H7 (cell line): Measurements from ENCODE around the gene PRG2. TPM values are rescaled to one million over a fixed set of nuclear protein-coding genes. Genes with fewer than 3 reads are reported as not detected.
"Not testable (repeated sequence)": the region's sequence is repeated elsewhere in the genome, so short reads cannot be mapped to it uniquely, and the experiment has no call there.

Source experiments
- DNase-seq: peaks from one replicate; pipeline ENCODE4 v3.0.0; 2012
- H3K27me3 ChIP-seq: 2 replicates; pipeline ENCODE4 v1.6.0; 2011; ENCODE audit warnings: mild to moderate bottlenecking, low read length; ENCODE audit not compliant: control insufficient read depth, insufficient read depth
- H3K36me3 ChIP-seq: replicated peaks from 2 replicates; pipeline ENCODE4 v1.5.1; 2011; ENCODE audit warnings: low read length; ENCODE audit not compliant: control insufficient read depth, insufficient read depth
- H3K4me3 ChIP-seq: 2 replicates; pipeline ENCODE4 v1.5.1; 2011; ENCODE audit warnings: low read depth, mild to moderate bottlenecking, control low read depth, low read length, moderate library complexity; ENCODE audit not compliant: insufficient read depth
- total RNA-seq: library from RNA; depleted of rRNA; stranded (reverse); fragments of >200 nt; shearing (Covaris generic); gene quantifications from 2 replicates; pipeline ENCODE4 v1.2.3, GENCODE V29; 2014; rRNA removed

Gene PRG2
- total RNA-seq, 1 experiment from 2014 or later: not detected

DNA sequence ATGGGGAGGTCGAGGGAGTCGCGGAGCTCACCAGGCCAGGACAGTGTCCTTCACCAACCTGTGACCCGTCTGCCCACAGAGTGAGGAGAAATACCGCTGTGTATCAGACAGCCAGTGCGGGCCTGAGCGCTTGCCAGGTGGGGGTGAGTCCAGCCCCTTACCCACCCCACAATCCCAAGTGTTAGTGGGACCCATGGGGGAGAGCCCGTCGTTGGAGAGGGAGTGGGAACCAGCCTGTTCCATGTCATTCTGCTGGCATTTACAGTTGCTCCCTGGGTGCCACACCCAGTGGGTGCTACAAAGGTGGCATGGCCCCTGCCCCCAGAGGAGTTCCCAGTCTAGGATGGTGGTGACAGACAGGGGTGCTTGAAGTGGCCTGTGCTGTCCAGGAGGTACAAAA lies 43.1 kb downstream of the PRG2 start:
- Histone ChIP-seq H3K27me3 (peaks cover 1% of the 10 kb centered on the region; the same call in 1 of the 2 replicates), H3K36me3 (no peaks in the 10 kb centered on the region), H3K4me3 (no peak overlapping the region)
- no peak for DNase-seq

DNA sequence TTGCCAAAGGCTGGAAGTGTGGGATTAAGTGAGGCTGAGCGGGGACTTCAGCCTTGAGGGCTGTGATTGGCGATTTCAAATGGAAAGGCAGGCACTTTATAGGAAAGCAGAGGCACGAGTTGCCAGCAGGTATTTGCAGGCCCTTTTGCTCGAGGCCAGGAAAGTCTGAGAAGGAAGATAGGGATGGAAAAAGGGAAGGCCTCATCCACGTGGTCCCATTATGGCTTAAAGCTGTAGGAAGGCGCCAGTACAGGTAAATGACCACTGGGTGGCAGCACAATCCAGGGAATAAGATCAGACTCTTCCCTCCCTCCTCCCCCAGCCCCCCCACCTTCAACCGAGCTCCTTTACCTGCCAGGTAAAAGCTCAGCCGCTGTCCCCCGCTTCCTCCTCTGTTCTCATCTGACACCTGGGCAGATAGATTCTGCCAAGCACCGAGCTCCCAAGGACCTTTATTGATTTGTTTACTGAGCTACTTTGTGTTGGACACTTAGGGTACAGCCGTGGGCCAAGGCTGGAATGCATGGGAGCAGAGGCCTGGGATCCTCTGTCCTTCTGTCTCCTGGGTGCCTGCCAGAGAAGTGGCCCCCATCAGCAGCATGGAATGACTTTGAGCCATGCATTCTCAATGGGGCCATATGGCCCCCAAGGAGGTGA lies 44.8 kb downstream of the PRG2 start:
- H3K27me3 ChIP-seq: peaks cover 4% of the 10 kb centered on the region
- peak; percentile 93 for DNase-seq
- H3K4me3 ChIP-seq: no peak overlapping the region
- H3K36me3 ChIP-seq: no peaks in the 10 kb centered on the region

DNA sequence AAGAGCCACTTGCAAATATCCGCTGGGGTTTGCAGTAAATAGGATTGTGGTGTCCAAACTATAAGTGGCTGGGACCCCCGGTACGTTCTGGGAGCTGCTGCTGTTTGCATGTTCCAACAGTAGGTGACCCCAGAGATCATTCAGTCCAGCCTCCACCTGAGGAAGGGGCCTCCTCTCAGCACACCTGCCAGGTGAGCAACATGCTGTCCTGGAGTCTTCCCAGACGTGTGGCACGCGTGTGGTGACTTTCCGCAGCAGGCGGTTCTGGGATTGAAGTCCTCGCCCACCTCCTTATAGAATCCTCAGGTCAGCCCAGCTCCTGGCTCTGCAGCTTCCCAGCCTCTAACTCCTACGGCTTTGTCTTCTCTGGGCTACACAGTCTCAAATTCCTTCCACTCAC lies 45.6 kb downstream of the PRG2 start:
- H3K4me3 ChIP-seq: no peak overlapping the region
- peaks cover 5% of the 10 kb centered on the region for H3K27me3 ChIP-seq
- DNase-seq: no peak
- H3K36me3 ChIP-seq: no peaks in the 10 kb centered on the region

DNA sequence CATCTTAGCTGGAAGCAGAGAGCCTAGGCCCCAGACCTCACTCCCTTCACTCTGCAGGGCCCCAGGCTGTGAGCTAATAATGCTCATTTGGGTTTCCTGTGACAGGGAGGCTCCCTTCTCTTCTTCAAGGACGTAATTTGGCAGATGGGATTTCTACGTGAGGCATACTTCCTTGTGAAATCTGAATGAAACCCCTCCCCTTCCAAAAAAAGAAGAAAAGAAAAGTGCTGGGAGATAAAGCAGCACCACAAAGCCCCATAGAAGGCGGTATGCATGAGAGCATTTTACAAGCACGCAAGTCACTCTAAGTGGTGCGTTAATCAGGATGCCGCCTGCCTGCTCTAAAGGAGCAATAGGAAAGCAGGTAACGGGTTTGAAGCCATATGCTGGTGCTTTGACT lies 46.6 kb downstream of the PRG2 start:
- no peak overlapping the region for H3K4me3 ChIP-seq
- H3K27me3 ChIP-seq: peaks cover 7% of the 10 kb centered on the region
- no peak for DNase-seq
- H3K36me3 ChIP-seq: no peaks in the 10 kb centered on the region

DNA sequence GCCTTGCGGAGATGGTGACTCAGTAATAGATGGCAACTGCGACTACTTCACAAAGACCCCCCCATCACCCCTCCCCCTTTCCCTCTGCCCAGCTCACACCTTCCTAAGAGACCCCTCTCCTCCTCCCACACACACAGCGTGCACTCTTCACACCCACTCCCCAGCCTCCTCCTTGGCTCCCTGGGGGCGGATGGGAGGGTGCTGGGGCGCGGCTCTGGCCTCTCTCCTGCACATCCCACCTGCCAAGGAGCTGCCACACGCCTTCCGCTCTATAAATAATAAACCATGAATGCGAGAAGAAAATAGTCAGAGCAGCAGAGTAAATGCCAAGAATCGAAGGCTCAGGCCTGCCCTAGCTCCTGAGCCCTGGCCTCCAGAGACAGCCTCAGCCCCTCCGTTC lies 47.7 kb downstream of the PRG2 start:
- Histone ChIP-seq H3K27me3 (peaks cover 7% of the 10 kb centered on the region), H3K36me3 (no peaks in the 10 kb centered on the region), H3K4me3 (no peak overlapping the region)
- DNase-seq: no peak

DNA sequence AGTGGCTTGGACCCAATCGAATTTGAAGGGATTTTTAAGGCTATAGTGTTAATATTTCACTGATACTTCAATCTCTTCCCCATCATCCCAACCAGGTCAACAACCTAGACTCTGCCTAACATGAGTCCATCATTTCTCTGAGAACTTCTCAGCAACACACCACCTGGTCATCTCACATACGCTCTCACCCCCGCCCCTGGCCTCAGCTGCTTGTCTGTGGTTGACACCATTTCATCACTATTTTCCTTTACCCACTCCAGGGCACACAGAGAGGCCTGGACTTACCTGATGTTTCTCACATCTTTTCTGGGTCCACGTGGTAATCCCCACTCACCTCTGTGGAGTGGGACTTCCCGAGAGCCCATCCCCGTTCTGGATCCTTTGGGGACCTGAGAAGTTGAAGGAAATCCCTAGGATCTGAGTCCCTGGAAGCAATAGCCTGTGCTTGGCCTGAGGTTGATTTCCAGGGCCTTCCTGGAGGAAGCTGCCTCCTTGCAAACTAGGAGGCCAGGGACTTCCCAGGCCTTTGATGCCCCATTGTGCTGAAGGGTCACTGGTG lies 49.1 kb downstream of the PRG2 start:
- Histone ChIP-seq H3K27me3 (peaks cover 7% of the 10 kb centered on the region), H3K4me3 (no peak overlapping the region), H3K36me3 (no peaks in the 10 kb centered on the region)
- DNase-seq: no peak

DNA sequence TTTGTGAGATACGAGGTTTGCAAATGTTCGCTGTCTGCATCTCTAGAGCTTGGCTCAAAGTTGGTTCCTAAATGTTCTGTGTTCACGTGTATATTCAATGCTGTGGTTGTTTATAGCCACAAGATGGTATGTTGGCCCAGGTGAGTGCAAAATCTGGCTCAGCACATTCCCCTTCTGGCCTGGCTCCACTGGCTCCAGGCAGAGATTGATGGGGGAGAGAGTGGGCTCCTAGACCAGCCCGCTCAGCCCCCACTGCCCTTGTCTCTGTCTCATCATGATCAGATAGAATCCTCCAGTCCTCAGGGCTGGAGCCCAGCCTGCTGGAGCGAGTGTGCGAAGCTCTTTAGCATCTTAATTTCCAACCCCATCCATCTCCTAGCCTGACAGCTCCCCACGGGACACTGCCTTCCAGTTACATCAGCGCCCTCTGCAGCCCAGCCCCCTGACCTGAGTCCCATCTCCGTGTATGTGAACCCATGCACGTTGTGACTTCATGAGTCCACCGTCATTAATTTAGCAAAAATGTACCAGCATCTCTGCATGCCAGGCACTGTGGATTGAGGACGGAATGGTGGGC lies 50.3 kb downstream of the PRG2 start:
- Histone ChIP-seq H3K36me3 (no peaks in the 10 kb centered on the region), H3K27me3 (peaks cover 7% of the 10 kb centered on the region), H3K4me3 (no peak overlapping the region)
- peak; percentile 78 for DNase-seq

DNA sequence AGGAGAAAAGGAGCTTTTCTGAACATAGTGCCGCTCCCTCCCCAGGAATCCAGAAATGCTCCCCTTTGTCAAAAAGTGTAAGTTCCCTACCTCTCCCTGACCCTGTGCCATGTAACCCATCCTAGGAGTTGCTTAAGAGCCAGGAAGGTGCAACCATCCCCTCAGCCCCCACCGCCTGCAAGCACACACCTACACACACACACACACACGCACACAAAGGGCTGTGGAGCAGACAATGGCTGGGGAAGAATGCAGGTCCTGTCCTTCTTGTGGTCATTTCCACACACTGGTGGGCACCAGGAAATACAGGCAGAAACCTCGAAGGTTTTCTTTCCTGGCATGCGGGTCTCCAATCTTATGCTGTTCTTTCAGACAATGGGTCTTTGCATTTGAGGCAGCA lies 51.1 kb downstream of the PRG2 start:
- DNase-seq: no peak
- H3K36me3 ChIP-seq: peaks cover 2% of the 10 kb centered on the region
- no peak overlapping the region for H3K4me3 ChIP-seq
- peaks cover 5% of the 10 kb centered on the region for H3K27me3 ChIP-seq

DNA sequence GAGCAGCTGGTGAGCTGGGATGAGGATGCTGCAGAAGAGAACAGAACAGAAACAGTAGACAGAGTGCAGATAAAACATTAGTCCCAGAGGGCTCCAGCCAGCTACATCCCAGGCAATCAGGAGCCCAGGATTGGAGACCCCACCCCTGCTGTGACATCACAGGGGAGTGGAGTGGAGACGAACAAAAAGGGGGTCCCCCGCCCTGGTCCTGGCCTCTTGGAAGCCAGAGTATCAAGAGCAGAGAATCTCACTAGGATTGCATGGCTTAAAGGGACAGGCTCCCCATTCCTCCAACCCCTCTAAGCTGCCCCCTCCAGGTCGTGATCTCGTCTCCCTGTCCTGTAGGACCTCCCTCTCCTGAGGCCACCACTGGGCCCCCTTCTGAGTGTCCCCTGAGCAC lies 52.3 kb downstream of the PRG2 start, which contains the start of gene P2RX3:
Gene P2RX3, plus strand, starts transcription at position 211 of the 400 bp plus-strand sequence. CDS start 199 bp downstream, outside the sequence.
- H3K36me3 ChIP-seq: peaks cover 8% of the 10 kb centered on the region
- peaks cover 5% of the 10 kb centered on the region for H3K27me3 ChIP-seq
- no peak within 1 kb of the TSS for H3K4me3 ChIP-seq
- no peak for DNase-seq

DNA sequence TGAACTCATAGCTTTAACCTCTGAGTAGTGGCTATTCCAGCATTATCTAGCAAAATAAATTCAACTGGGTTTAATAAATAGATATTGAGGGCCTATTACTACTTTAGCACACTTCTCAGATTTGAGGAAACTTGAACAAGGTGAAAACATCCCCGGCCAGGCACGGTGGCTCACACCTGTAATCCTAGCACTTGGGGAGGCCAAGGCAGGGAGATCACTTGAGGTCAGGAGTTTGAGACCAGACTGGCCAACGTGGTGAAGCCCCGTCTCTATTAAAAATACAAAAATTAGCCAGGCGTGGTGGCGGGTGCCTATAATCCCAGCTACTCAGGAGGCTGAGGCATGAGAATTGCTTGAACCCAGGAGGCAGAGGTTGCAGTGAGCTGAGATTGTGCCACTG lies 53.6 kb downstream of the PRG2 start:
- H3K4me3 ChIP-seq, DNase-seq, H3K27me3 ChIP-seq: not testable (repeated sequence)
- H3K36me3 ChIP-seq: peaks cover 20% of the 10 kb centered on the region

Other genes with a start within 250 kb of the PRG2 start
- gene LRRC55, start 208.7 kb downstream of the PRG2 start, total RNA-seq: 0.04 and 0.10 TPM in 2 replicates
- gene APLNR, start 153.4 kb downstream of the PRG2 start, total RNA-seq: 1.4 and 3.4 TPM in 2 replicates
- 38.3 and 48.5 TPM in 2 replicates for gene TNKS1BP1, start 65.7 kb downstream of the PRG2 start, total RNA-seq
- 158 and 173 TPM in 2 replicates for gene SSRP1, start 54.8 kb downstream of the PRG2 start, total RNA-seq
- not detected in 2 replicates for gene P2RX3, start 52.3 kb downstream of the PRG2 start, total RNA-seq
- not detected in 2 replicates for gene PRG3, start 9.5 kb downstream of the PRG2 start, total RNA-seq
- gene SLC43A3, start 36.5 kb upstream of the PRG2 start, total RNA-seq: 9.7 and 16.4 TPM in 2 replicates
- 3.1 and 3.4 TPM in 2 replicates for gene RTN4RL2, start 69.9 kb upstream of the PRG2 start, total RNA-seq
- 30.7 and 33.1 TPM in 2 replicates for gene SLC43A1, start 125.1 kb upstream of the PRG2 start, total RNA-seq
- gene TIMM10, start 140.1 kb upstream of the PRG2 start, total RNA-seq: 58.6 and 73.3 TPM in 2 replicates
- gene SMTNL1, start 146.9 kb upstream of the PRG2 start, total RNA-seq: not detected in 2 replicates
- gene UBE2L6, start 177.0 kb upstream of the PRG2 start, total RNA-seq: 9.5 and 17.6 TPM in 2 replicates
- 30.3 and 34.6 TPM in 2 replicates for gene SERPING1, start 207.0 kb upstream of the PRG2 start, total RNA-seq